ENCODE results near the gene PLGLB1.
"Not testable (repeated sequence)": the region's sequence is repeated elsewhere in the genome, so short reads cannot be mapped to it uniquely, and the experiment has no call there.

- TF ChIP-seq, protein P1, sequence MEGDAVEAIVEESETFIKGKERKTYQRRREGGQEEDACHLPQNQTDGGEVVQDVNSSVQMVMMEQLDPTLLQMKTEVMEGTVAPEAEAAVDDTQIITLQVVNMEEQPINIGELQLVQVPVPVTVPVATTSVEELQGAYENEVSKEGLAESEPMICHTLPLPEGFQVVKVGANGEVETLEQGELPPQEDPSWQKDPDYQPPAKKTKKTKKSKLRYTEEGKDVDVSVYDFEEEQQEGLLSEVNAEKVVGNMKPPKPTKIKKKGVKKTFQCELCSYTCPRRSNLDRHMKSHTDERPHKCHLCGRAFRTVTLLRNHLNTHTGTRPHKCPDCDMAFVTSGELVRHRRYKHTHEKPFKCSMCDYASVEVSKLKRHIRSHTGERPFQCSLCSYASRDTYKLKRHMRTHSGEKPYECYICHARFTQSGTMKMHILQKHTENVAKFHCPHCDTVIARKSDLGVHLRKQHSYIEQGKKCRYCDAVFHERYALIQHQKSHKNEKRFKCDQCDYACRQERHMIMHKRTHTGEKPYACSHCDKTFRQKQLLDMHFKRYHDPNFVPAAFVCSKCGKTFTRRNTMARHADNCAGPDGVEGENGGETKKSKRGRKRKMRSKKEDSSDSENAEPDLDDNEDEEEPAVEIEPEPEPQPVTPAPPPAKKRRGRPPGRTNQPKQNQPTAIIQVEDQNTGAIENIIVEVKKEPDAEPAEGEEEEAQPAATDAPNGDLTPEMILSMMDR (IDR thresholded peaks at IDR 0.05) = not testable (repeated sequence)
- TF ChIP-seq POLR2A (IDR thresholded peaks at IDR 0.05; ENCODE audit: low read depth); POLR2AphosphoS5 (IDR thresholded peaks at IDR 0.05): not testable (repeated sequence)
Observed at GRCh38 chr2:87019053-87019452, 2.6 kb downstream of the PLGLB1 start.

All from esophagus muscularis mucosa (tissue), 3 donors.